GM12878 (cell line): ENCODE results near the gene ATP5MK. TPM values are rescaled to one million over a fixed set of nuclear protein-coding genes. Genes with fewer than 3 reads are reported as not detected.

Experiments used
- ATAC-seq: fragments of 200-7000 bp; cut with Tn5 transposase; 3 replicates; pipeline ENCODE4 v1.9.1; 2020; ENCODE audit warnings: mild to moderate bottlenecking, moderate library complexity
- BruUV-seq: library from RNA; stranded (reverse); fragments of 400-500 nt; replicated peaks from 2 replicates; lab custom pipeline; 2021; lab: Mats Ljungman, UMichigan
- CTCF ChIA-PET: fragments of 300-600 bp; sonication (Branson Sonifier 250); formaldehyde crosslinking; extraction: SDS; loops from one replicate; lab custom pipeline; 2021; ENCODE audit warnings: inconsistent platforms; lab: Yijun Ruan, JAX
- POLR2A ChIA-PET: fragments of 350-600 bp; formaldehyde crosslinking; extraction: SDS; loops from one replicate; lab custom pipeline; 2021; ENCODE audit warnings: inconsistent platforms; lab: Charles Lee
- RAD21 ChIA-PET: fragments of 300-600 bp; sonication (Branson Sonifier 250); formaldehyde crosslinking; loops from one replicate; lab custom pipeline; 2023; ENCODE audit warnings: antibody characterized with exemption; ENCODE audit not compliant: unreplicated experiment; lab: Charles Lee
- SMC1A ChIA-PET: fragments of 300-600 bp; sonication (Branson Sonifier 250); formaldehyde crosslinking; loops from one replicate; lab custom pipeline; 2023; ENCODE audit not compliant: unreplicated experiment, uncharacterized antibody; lab: Charles Lee
- DNase-seq: peaks from one replicate; pipeline ENCODE4 v3.0.0-alpha.2; 2011; ENCODE audit warnings: low read depth, low spot score
- FAIRE-seq: peaks from 3 replicates; lab custom pipeline; 2011; peaks lifted over from hg19 to GRCh38; lab: Jason Lieb, UNC
- H2AFZ ChIP-seq: 2 replicates; pipeline ENCODE4 v1.6.0; 2011; ENCODE audit warnings: low read depth, low read length, control low read depth; ENCODE audit not compliant: control insufficient read depth
- H3K27ac ChIP-seq: 2 replicates; pipeline ENCODE4 v1.5.1; 2011; ENCODE audit warnings: control low read depth; ENCODE audit not compliant: control insufficient read depth, insufficient read depth
- H3K27me3 ChIP-seq, 2 experiments: replicated peaks in 1 of 2; 2 replicates each; pipeline versions ENCODE4 v1.6.0 to v1.6.1; 2011; ENCODE audit warnings: low read length in 1 of 2; ENCODE audit not compliant: control insufficient read depth in 2 of 2, insufficient read depth in 2 of 2
- H3K36me3 ChIP-seq, 2 experiments: 2 replicates each; pipeline ENCODE4 v1.5.1; 2011; ENCODE audit warnings: low read length in 1 of 2; ENCODE audit not compliant: control insufficient read depth in 2 of 2, insufficient read depth in 2 of 2
- H3K4me1 ChIP-seq: 2 replicates; pipeline ENCODE4 v1.6.1; 2011; ENCODE audit warnings: mild to moderate bottlenecking, low read length, moderate library complexity, mixed read lengths; ENCODE audit not compliant: control insufficient read depth, insufficient read depth
- H3K4me2 ChIP-seq: 2 replicates; pipeline ENCODE4 v1.6.0; 2011; ENCODE audit warnings: control low read depth; ENCODE audit not compliant: control insufficient read depth, insufficient read depth
- H3K4me3 ChIP-seq: fragments of 200-600 bp; sonication (generic); 2 replicates; pipeline ENCODE4 v1.5.1; 2016
- H3K79me2 ChIP-seq: 2 replicates; pipeline ENCODE4 v1.6.0; 2011; ENCODE audit warnings: low read length; ENCODE audit not compliant: control insufficient read depth, insufficient read depth
- H3K9ac ChIP-seq: 2 replicates; pipeline ENCODE4 v1.8.0; 2011; ENCODE audit warnings: low read length, control low read depth, mixed read lengths; ENCODE audit not compliant: control insufficient read depth, insufficient read depth
- H3K9me3 ChIP-seq: replicated peaks from 3 replicates; pipeline ENCODE4 v1.5.1; 2011; ENCODE audit warnings: mild to moderate bottlenecking, low read length; ENCODE audit not compliant: control insufficient read depth, insufficient read depth
- H4K20me1 ChIP-seq: 2 replicates; pipeline ENCODE4 v1.6.0; 2011; ENCODE audit not compliant: control insufficient read depth, insufficient read depth
- ATF2 ChIP-seq: IDR thresholded peaks from 2 replicates; pipeline ENCODE4 v1.6.1; 2012; ENCODE audit warnings: low read length, inconsistent platforms
- BHLHE40 ChIP-seq, 2 experiments: fragments of 450-650 bp in 1 of 2; IDR thresholded peaks; 2 replicates each; pipeline ENCODE4 v1.6.1; 2011 to 2017; ENCODE audit warnings: low read depth in 2 of 2, borderline replicate concordance in 1 of 2, improper control_type of control experiment in 1 of 2, low read length in 1 of 2, mild to moderate bottlenecking in 1 of 2
- CBX5 ChIP-seq: sonication (generic); IDR thresholded peaks from 2 replicates; pipeline ENCODE4 v1.6.1; 2016; ENCODE audit warnings: low read depth, moderate library complexity, mild to moderate bottlenecking, inconsistent platforms
- CEBPB ChIP-seq, 2 experiments: fragments of 150-350 bp in 1 of 2; IDR thresholded peaks; 2 replicates each; pipeline ENCODE4 v1.6.1; 2012 to 2014; ENCODE audit warnings: low read depth in 2 of 2, low read length in 2 of 2, borderline replicate concordance in 1 of 2, inconsistent platforms in 1 of 2
- CREB1 ChIP-seq: IDR thresholded peaks from 2 replicates; pipeline ENCODE4 v1.6.1; 2012; ENCODE audit warnings: low read depth, mild to moderate bottlenecking, inconsistent platforms
- CREM ChIP-seq: IDR thresholded peaks from 2 replicates; pipeline ENCODE4 v1.6.1; 2014; ENCODE audit warnings: antibody characterized with exemption, low read depth
- ETV6 ChIP-seq, 2 experiments: fragments of 450-650 bp in 1 of 2; IDR thresholded peaks in 1 of 2; conservative IDR thresholded peaks in 1 of 2; 2 replicates each; pipeline ENCODE4 v1.6.1; 2014; ENCODE audit warnings: antibody characterized with exemption in 1 of 2, borderline replicate concordance in 1 of 2, low read depth in 1 of 2, mild to moderate bottlenecking in 1 of 2, moderate library complexity in 1 of 2
- FOXM1 ChIP-seq: IDR thresholded peaks from 2 replicates; pipeline ENCODE4 v1.6.1; 2012; ENCODE audit warnings: low read depth, mild to moderate bottlenecking, inconsistent platforms, low read length, moderate library complexity
- JUNB ChIP-seq: IDR thresholded peaks from 2 replicates; pipeline ENCODE4 v1.6.1; 2016; ENCODE audit warnings: antibody characterized with exemption, mild to moderate bottlenecking
- KLF5 ChIP-seq: fragments of 450-650 bp; IDR thresholded peaks from 2 replicates; pipeline ENCODE4 v1.6.1; 2014; ENCODE audit warnings: mild to moderate bottlenecking; ENCODE audit not compliant: partially characterized antibody
- MTA2 ChIP-seq: fragments of 450-650 bp; IDR thresholded peaks from 2 replicates; pipeline ENCODE4 v1.6.1; 2016; ENCODE audit warnings: low read depth, mild to moderate bottlenecking, moderate library complexity
- NFIC ChIP-seq: IDR thresholded peaks from 2 replicates; pipeline ENCODE4 v1.6.1; 2012; ENCODE audit warnings: low read depth, mild to moderate bottlenecking, inconsistent platforms, low read length, moderate library complexity
- NFXL1 ChIP-seq: fragments of 450-650 bp; IDR thresholded peaks from 2 replicates; pipeline ENCODE4 v1.6.1; 2017; ENCODE audit warnings: antibody characterized with exemption, mild to moderate bottlenecking, borderline replicate concordance
- POLR2AphosphoS2 ChIP-seq: IDR thresholded peaks from 2 replicates; pipeline ENCODE4 v1.6.1; 2011; ENCODE audit warnings: low read depth, mild to moderate bottlenecking, low read length, improper control_type of control experiment, moderate library complexity
- SMAD1 ChIP-seq: fragments of 450-650 bp; IDR thresholded peaks from 2 replicates; pipeline ENCODE4 v1.6.1; 2018; ENCODE audit warnings: mild to moderate bottlenecking, low read depth; ENCODE audit not compliant: partially characterized antibody
- SMARCA5 ChIP-seq: fragments of 450-650 bp; IDR thresholded peaks from 2 replicates; pipeline ENCODE4 v1.6.1; 2017; ENCODE audit warnings: mild to moderate bottlenecking
- SUPT20H ChIP-seq: IDR thresholded peaks from 2 replicates; pipeline ENCODE4 v1.6.1; 2011; ENCODE audit warnings: low read depth, mild to moderate bottlenecking, low read length, moderate library complexity, borderline replicate concordance; ENCODE audit not compliant: control insufficient read depth
- ZBTB40 ChIP-seq: fragments of 450-650 bp; IDR thresholded peaks from 2 replicates; pipeline ENCODE4 v1.6.1; 2016; ENCODE audit warnings: mild to moderate bottlenecking, moderate library complexity, borderline replicate concordance
- WGBS: methylation state at CpG from one replicate; pipeline ENCODE4 v1.1.6; 2016; ENCODE audit warnings: low lambda C conversion rate; ENCODE audit not compliant: insufficient replicate concordance, insufficient coverage; ENCODE audit errors: missing lambda C conversion rate; 5-methylcytosine and 5-hydroxymethylcytosine counted together
- in situ Hi-C: fragments of 300-500 bp; cut with MboI; formaldehyde crosslinking; loops from 9 replicates; pipeline ENCODE4 v1.14.3; 2018; ENCODE audit warnings: mixed read lengths
- intact Hi-C: fragments of 100-400 bp; cut with micrococcal nuclease; formaldehyde crosslinking; loops from one replicate; pipeline ENCODE4 v1.14.2; 2022; ENCODE audit not compliant: unreplicated experiment
- polyA plus RNA-seq, 11 experiments: library from polyadenylated mRNA; depleted of rRNA in 4 of 11; unstranded in 6 of 11; stranded (reverse) in 5 of 11; fragments of >200 nt; fragmentation: Nextera tagmentation in 4 of 11; fragmentation: Illumina TruSeq in 1 of 11; extraction: Ambion mirVana in 4 of 11; extraction: Trizol in 1 of 11; gene quantifications; 1 replicate in 1 of 11; 2 replicates in 10 of 11; pipeline versions ENCODE4 v1.2.1 to v1.2.3, GENCODE V29; 2011 to 2016; ENCODE audit warnings: inconsistent platforms in 2 of 11, missing spikeins in 2 of 11, low read depth in 1 of 11
- total RNA-seq, 4 experiments: library from RNA; depleted of rRNA in 3 of 4; stranded (reverse); fragments of >200 nt in 3 of 4; fragmentation: Illumina TruSeq in 1 of 4; extraction: Trizol in 1 of 4; gene quantifications; 2 replicates each; pipeline versions ENCODE4 v1.2.1 to v1.2.3, GENCODE V29; 2013 to 2021

ATP5MK gene
- total and polyA plus RNA-seq, 10 of the 15 experiments (the other 5 are each of a cell fraction or from before 2014, with no cell fraction given), result 240 to 1,790 (median 626) TPM

GRCh38 chr10:103373544-103373943 lies 22.7 kb downstream of the ATP5MK start:
- ChIA-PET POLR2A (interaction anchor here (0.6 kb wide), 2 partner anchors 17 to 607 kb away, joined by 3 to 4 read pairs; no protein-coding TSS in a partner anchor), RAD21 (no interaction called here), CTCF (interaction anchor here (0.6 to 1.4 kb wide), 5 partner anchors 11 to 456 kb away, joined by 3 to 5 read pairs (median 4); partner anchors contain the start of genes ATP5MK, CNNM2 and PDCD11), SMC1A (interaction anchor here (0.9 to 1.4 kb wide), 2 partner anchors 11 to 24 kb away, joined by 4 to 5 read pairs; no protein-coding TSS in a partner anchor)
- H3K4me2 ChIP-seq, result peak overlapping the region; percentile 15; the same call in 1 of the 2 replicates
- H4K20me1 ChIP-seq, result no peaks in the 10 kb centered on the region
- peaks cover 24% of the 10 kb centered on the region for H3K79me2 ChIP-seq
- H3K4me3 ChIP-seq, result peak overlapping the region; percentile 22; the same call in 1 of the 2 replicates
- no peaks in the 10 kb centered on the region for H3K27me3 ChIP-seq
- in situ Hi-C loops (no loop called here), intact Hi-C loops (no loop called here)
- peak overlapping the region; percentile 71 for H3K27ac ChIP-seq
- peak; percentile 57 for ATAC-seq
- H3K36me3 ChIP-seq, result peaks cover 0 to 3% of the 10 kb centered on the region in 2 experiments; a peak in 1 of 4 replicates
- no peak for FAIRE-seq
- H3K9me3 ChIP-seq, result no peaks in the 10 kb centered on the region
- H2AFZ ChIP-seq, result peak overlapping the region; percentile 46
- WGBS, result 0% methylated on average over 3 of the region's 3 CpGs
- DNase-seq, result no peak
- H3K4me1 ChIP-seq, result peaks cover 20% of the 10 kb centered on the region
- BruUV-seq, result no TSS peak
- H3K9ac ChIP-seq, result peak overlapping the region; percentile 35; the same call in 1 of the 2 replicates
- peak; percentile 66 for TF ChIP-seq ATF2
- TF ChIP-seq CBX5, result no peak
- peak; percentile 43; the same call in 1 of the 2 replicates for TF ChIP-seq CREM
- TF ChIP-seq CREB1, result 0 out of 2 replicates have a peak, but pooled peaks have one; percentile 24
- no peak for TF ChIP-seq SMAD1
- TF ChIP-seq FOXM1, result 0 out of 2 replicates have a peak, but pooled peaks have one; percentile 44
- TF ChIP-seq SUPT20H, result no peak
- no peak for TF ChIP-seq SMARCA5
- TF ChIP-seq ETV6 (conservative IDR thresholded peaks at IDR 0.05 in 1 of 2, IDR thresholded peaks at IDR 0.05 in 1 of 2; ENCODE audit: borderline replicate concordance in 1 of 2, low read depth in 1 of 2), result no peak
- no peak for TF ChIP-seq ZBTB40
- no peak for TF ChIP-seq MTA2
- no peak for TF ChIP-seq NFXL1
- TF ChIP-seq JUNB, result peak; percentile 57; the same call in 1 of the 2 replicates
- TF ChIP-seq KLF5, result no peak
- peak; percentile 67 for TF ChIP-seq NFIC
- TF ChIP-seq BHLHE40 (IDR thresholded peaks at IDR 0.05; ENCODE audit: borderline replicate concordance in 1 of 2, low read depth in 2 of 2, low read length in 1 of 2), result no peak
- TF ChIP-seq CEBPB (IDR thresholded peaks at IDR 0.05; ENCODE audit: borderline replicate concordance in 1 of 2, low read depth in 2 of 2, low read length in 2 of 2), result no peak
- TF ChIP-seq POLR2AphosphoS2, result no peak
